Cortex of kidney (tissue), 1 donor: Measurements from ENCODE around the gene HP.
"Not testable (repeated sequence)": the region's sequence is repeated elsewhere in the genome, so short reads cannot be mapped to it uniquely, and the experiment has no call there.

Experiments
- DNase-seq: peaks from one replicate; lab custom pipeline; 2025; lab: John Stamatoyannopoulos, UW

HP gene

DNA sequence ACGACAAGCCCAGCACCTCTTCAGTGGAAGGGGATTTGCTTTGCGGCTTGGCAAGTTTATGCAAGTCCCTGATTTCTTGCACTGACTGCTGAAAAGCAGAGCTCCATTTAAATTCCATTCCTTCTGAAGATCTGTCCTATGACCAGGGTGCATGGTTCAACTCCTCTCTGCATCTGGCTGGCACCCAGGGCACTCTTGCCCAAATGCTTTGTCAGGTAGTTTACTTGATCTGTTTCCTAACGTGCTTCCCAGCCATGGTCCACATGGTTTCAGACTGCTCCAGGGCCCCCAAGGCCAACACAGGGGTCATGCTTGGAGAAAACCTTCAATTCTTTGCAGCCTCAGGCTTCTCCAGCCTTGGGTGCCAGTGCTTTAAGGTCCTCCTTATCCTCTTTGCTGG, 11.2 kb upstream of the HP start:
- no peak for DNase-seq

GRCh38 chr16:72043539-72043938, 10.8 kb upstream of the HP start:
- DNase-seq: no peak

GRCh38 chr16:72044296-72044695, 10.0 kb upstream of the HP start:
- no peak for DNase-seq

DNA sequence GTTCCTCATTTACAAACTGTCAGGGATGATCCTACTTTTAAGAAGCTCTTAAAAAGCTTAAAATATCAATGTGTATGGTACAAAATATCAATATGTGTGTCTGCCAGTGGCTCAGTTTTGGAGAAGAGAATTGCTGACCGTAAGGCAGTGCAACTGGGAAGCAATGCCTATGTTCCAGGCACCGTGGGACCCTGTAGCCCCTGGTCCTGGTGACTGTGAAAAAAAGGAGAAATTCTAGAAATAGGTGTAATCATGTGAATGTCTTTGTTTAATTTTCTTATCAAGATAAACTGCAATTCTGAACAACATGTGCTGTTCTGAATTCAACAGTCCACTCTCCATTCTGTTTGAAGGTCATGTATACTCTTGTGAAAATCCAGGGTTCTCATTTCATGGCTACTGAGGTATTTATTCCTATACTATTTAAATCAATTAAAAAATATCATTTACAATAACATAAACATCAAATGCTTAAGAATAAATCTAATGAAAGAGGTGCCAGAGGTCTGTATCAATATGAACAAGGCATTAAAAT, 9.4 kb upstream of the HP start:
- no peak for DNase-seq

DNA sequence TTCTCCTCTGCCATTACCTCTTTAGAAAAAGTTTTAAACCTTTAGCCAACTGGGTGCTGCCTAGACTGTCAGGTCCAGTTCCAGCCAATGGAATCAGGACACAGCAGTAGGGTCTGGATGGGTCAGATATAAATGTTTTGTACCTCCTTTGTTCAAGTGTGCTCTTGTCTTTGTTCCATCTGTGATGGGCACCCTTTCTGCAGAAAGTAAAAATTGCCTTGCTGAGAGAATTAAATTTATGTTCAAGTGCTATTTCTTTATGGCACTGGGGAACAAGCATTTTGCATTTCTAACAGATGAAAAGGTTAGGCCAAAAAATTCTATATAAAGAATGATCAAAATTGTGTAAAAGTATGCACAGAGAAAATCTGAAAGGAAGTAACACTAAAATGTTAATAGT, 5.2 kb upstream of the HP start:
- no peak for DNase-seq

GRCh38 chr16:72050769-72051464, 3.4 kb upstream of the HP start:
- DNase-seq: no peak

GRCh38 chr16:72051818-72052217, 2.5 kb upstream of the HP start:
- no peak for DNase-seq

DNA sequence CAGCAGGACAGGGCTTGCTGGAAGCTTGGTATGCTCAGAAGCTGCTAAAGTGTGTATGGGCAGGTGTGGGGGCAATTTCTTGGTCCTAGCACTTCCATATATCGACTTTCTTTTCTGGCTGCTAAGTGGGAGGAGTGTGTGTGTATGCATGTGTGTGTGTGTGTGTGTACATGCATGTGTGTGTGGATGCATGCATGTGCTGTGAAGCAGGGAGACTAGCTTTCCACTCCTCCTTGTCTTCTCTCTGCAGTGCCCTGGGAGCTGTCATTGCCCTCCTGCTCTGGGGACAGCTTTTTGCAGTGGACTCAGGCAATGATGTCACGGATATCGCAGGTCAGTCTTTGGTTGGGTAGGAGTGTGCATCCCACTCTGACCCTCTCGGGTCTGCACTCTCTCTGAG, 1.6 kb downstream of the HP start:
- no peak for DNase-seq

GRCh38 chr16:72057313-72057712, 3.0 kb downstream of the HP start:
- DNase-seq: not testable (repeated sequence)

DNA sequence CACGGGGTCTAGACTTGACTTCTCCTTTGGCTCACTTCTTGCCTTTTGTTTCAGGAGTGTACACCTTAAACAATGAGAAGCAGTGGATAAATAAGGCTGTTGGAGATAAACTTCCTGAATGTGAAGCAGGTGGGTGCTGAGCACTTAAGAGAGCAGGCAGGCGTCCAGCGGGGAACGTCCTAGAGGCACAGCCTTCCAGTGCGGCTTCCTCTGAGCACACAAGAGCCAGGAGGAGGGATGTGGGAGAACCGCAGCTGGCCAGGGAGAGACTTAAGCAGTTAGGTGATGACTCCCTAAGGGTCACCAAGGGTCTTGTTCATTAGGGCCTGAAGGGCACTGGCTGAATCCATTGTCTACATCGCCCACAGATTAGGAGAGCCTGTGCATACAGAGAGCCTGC, 4.8 kb downstream of the HP start:
- DNase-seq: not testable (repeated sequence)

DNA sequence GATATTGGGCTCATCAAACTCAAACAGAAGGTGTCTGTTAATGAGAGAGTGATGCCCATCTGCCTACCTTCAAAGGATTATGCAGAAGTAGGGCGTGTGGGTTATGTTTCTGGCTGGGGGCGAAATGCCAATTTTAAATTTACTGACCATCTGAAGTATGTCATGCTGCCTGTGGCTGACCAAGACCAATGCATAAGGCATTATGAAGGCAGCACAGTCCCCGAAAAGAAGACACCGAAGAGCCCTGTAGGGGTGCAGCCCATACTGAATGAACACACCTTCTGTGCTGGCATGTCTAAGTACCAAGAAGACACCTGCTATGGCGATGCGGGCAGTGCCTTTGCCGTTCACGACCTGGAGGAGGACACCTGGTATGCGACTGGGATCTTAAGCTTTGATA, 6.1 kb downstream of the HP start:
- DNase-seq: no peak

DNA sequence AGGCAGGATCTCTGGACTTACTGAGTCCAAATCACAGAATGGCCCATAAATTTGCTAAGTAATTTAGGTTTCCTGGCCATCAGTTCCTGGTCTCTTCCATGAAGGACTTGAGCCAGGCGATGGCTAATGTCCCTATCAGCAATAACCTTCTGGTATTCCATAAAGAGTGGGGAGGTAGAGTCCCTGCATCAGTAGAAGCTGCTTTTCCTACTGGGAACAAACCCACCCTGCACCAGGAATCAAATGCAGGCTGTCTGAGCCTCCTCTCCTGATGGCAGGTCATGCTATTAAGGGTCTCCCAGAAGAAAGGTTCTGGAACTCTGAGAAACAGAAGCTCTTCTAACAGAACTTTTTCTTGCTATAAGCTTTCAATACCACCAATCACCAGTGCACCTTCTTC, 7.3 kb downstream of the HP start:
- no peak for DNase-seq

- DNase-seq: no peak
Observed at GRCh38 chr16:72064361-72064894, 10.1 kb downstream of the HP start.

DNA sequence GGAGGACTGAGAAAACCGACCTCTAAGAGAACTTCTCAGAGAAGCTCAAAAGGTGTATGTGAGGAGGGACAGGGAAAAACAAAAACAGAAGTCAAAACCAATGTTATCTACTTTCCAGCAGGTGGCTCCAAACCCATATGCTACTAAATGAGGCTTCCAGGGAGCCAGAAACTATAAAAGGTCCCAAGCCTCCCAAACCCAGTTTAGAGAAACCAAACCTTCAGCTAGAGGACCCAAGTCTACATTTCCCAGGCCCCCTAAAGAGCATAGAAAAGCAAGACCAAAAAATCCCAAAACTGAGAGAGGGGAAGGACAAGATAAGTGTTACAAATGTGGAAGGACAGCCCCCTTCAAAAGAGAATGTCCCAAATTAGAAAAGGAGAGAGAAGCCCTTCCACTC, 12.4 kb downstream of the HP start:
- DNase-seq: no peak

GRCh38 chr16:72068930-72069329, 14.6 kb downstream of the HP start:
- DNase-seq: no peak

GRCh38 chr16:72072514-72073342, 18.4 kb downstream of the HP start:
- no peak for DNase-seq

GRCh38 chr16:72073560-72074230, 19.4 kb downstream of the HP start:
- no peak for DNase-seq

GRCh38 chr16:72075067-72075466, 20.8 kb downstream of the HP start:
- not testable (repeated sequence) for DNase-seq

DNA sequence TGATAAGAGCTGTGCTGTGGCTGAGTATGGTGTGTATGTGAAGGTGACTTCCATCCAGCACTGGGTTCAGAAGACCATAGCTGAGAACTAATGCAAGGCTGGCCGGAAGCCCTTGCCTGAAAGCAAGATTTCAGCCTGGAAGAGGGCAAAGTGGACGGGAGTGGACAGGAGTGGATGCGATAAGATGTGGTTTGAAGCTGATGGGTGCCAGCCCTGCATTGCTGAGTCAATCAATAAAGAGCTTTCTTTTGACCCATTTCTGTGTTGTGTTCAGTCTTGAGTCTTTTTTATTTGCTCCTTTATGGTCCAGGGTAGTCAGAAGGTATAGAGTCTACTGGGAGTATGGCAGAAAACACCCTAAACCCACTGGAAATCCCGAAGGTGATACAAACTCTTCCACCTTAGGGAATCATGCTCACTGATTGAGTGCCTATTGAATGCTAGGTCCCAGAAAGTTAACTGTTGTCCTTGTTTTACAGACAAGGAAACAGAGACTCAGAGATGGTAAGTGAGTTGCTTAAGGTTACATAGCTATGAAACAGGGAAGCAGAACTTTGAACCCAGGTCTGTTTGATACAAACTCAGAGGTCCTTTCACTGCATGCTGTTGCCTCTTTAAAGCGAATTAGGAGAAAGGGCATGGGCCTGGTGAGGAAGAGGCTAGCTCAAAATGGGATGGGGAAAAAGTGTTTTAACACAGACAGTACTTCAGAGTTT, 22.8 kb downstream of the HP start:
- DNase-seq: not testable (repeated sequence)

DNA sequence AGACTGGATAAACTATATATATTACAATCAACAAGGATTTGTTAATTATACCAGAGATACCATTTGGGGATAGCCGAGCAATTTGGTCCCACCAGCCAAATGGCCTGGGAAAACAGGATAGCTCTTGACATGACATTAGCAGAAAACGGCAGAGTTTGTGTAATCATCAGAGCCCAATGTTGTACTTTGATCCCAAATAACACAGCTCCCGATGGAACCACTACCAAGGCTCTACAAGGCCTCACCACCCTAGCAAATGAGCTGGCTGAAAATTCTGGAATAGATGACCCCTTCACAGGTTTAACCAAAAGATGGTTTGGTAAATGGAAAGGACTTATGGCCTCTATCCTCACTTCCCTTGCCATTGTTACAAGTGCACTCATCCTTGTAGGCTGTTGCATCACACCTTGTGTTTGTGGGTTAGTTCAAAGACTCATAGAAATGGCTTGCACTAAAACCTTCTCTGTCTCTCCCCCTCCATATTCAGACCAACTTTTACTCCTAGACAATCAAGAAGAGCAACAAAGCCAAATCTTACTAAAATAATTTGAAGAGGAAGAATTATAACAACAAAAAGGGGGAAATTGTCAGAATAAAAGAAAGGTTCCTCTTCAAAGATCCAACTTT, 29.6 kb downstream of the HP start:
- DNase-seq: no peak

GRCh38 chr16:72084445-72084844, 30.1 kb downstream of the HP start:
- DNase-seq: no peak
